Esophagus mucosa (tissue), 1 donor: ENCODE results near the gene SMCO2. TPM values are rescaled to one million over a fixed set of nuclear protein-coding genes. Genes with fewer than 3 reads are reported as not detected.

ENCODE experiments used
- ATAC-seq: fragments of 200-7000 bp; cut with Tn5 transposase; one replicate; pipeline ENCODE4 v1.9.1; 2020
- total RNA-seq: library from RNA; stranded (reverse); gene quantifications from one replicate; pipeline ENCODE4 v1.2.4, GENCODE V29; 2023
- donor health status: DM: yes; HTN: yes; CAD: no.

SMCO2 gene
- total RNA-seq, 1 donor from 2014 or later = 0.76 TPM

DNA sequence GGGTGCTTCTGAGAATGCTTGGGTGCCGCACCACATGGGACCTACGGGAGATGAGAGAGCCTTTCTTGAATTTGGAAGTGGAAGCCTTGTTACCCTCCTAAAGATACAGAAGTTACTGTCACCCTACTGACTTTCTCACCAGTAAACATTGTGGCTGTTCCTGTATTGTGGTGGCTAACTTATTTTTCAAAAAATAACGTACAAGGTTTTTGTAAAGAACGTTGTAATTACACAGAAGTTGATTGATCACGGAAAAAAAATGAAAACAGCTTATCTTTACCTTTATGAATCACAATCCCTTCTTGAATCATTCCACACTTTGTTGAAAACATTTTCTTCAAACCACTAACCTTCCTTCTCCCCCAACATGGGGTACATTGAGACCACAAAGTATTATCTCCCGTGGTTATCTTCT lies 55.5 kb downstream of the SMCO2 start:
- no peak for ATAC-seq

DNA sequence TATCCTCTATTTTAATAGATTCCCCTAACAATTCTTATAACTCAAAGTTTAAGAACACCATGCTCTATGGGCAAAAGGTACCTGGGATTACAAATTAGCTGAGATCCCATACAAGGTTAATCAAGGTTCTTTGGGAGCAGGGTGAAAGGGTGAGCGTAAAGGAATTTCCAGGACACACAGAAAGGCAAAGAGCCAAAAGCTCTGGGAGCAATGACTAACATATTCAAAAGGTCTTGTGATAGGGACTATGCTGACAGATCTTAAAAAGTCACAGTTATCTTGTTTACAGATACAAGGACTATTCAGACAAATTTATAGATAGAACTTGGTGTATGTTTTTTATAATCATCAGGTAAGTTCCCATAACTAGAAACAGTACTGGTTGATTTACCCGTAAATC lies 58.0 kb downstream of the SMCO2 start:
- no peak for ATAC-seq

DNA sequence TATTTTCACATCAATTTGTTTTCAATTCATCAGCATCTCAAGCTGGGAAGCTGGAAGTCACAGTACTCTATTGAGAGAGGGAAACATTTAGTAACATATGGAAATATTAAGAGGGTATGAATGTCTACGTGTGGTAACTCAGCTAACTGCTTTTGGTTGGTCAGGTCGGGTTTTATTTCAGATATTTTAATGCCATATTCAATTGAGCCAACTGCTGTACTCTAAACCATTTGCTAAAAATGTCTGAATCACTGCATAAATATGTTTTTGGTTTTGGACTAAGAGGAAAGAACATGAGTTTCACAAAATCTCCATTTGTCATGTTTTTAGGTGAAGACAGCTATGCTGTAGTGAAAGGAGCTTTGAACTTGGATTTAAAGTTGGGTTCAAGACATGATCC lies 58.6 kb downstream of the SMCO2 start:
- ATAC-seq = no peak

GRCh38 chr12:27505761-27506160 lies 59.2 kb downstream of the SMCO2 start:
- no peak for ATAC-seq

DNA sequence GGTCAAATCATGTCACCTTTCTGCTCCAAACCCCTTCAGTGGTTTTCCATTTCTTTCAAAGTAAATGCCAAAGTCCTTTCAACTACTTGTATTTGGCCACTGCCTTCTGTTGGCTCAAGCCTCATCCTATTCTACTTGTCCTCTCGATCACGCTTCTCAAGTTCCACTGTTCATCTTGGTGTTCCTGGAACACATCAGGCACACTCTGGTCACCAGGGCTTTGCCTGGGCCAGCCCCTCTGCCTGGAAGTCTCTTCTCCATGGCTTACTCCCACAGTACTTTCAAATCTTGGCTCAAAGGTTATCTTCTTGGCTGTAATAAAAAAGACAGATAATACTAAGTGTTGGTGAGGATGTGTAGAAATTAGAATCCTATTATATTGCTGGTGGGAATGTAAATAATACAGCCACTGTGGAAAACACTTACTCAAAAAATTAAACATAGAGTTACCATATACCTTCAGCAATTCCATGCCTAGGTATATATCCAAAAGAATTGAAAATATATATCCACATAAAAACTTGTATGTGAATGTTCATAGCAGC lies 60.2 kb downstream of the SMCO2 start:
- ATAC-seq = no peak

DNA sequence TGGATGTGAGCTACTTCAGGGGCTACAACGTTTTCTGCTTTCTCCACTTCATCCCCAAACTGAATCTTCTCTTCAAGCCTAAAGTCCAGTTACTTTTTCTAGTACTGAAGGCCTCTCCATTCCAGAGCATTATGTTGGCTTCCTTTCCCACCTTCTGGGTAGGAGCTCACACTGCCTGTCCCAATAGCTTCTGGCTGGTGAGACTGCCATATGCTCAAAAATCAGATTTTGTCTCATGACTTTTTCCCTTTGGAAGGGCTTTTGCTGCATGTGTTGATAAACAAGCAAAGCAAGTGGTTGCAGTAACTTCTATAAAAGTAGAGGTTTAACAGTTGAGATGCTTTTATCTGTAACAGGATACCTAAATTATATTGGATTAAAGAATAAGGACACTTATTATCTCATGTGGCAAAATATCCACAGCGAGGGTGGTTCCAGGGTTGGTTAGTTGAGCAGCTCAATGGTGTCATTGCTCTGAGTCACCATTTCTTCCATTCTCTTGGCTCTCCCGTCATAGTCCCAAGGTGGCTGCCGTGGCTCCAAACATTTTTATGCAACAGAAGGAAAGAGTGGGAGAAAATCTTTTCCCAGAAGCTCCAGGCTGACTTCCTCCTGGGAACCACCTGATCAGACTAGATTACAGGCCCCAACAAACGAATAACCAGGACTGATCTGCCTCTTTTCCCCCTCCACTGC lies 62.3 kb downstream of the SMCO2 start:
- ATAC-seq = no peak

DNA sequence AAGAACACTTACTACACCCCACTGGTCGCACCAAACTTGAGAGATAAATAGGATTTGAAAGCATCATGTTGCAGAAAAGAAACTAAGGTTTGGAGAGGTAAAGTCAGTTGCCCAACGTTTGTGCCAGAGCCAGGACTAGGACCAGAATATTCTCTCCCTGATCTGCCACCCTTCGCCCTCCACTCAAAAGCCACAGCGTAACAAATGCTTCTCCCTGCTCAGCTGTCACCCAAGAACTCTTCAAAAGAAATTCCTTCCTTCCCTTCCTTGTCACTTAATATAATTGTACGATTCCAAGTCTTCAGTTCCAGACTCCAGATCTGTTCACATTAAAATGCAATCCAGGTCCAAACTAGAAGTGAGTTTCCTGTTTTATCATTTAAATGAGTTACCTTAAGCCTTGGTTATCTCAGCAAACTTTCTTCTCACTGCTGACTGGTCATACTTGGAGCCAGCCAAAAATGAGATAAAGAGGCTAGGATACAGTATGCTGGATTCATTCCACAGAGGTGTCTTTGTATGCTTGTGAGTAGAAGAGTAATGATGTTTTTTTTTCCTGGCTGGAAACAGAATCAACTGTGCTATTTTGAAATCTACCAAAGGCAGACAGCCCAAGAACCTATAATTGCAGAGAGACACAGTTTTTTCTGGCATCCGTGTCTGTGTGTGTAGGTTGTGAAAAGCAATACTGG lies 64.6 kb downstream of the SMCO2 start:
- ATAC-seq = no peak

GRCh38 chr12:27511723-27512045 lies 65.1 kb downstream of the SMCO2 start:
- ATAC-seq = no peak

GRCh38 chr12:27513155-27513824 lies 66.8 kb downstream of the SMCO2 start:
- ATAC-seq = no peak

DNA sequence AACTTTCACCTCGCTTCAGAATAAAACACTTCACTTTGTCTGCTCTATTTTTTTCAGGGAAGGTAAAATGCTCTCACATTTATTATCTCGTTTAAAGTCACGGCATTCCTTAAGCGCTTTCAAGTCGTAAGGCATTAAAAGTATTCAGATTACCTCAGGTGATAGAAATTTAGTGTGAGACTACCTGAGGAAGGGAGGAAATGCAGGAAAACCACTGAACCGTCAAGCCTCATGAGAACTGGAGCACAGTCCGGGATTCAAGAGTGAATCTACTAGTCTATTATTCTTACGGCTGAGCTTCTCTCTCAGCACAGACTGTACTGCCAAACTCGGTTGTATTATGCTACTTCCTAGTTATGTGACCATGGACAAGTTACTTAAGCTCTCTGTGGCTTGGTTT lies 69.1 kb downstream of the SMCO2 start:
- ATAC-seq = no peak

- no peak for ATAC-seq
These were observed 70.1 kb downstream of the SMCO2 start for GRCh38 chr12:27516625-27517024.

DNA sequence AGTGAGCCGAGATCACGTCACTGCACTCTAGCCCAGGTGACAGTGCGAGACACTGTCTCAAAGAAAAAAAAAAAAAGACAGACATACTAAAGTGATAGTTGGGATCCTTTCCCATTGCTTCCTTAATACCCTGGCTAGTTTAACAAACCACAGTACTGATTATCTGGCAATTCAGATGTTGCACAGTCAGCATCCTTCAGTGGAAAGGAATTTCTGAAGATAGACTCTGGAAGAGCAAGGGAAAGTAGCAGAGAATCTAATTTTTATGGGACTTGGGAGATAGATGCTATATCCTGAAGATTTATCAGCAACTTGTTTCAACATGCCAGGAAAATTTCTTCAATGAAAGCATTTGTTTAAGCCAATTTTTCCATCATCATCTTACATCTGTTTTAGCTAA lies 71.0 kb downstream of the SMCO2 start:
- no peak for ATAC-seq

- ATAC-seq = no peak
These were observed 71.6 kb downstream of the SMCO2 start for GRCh38 chr12:27517961-27518665.

DNA sequence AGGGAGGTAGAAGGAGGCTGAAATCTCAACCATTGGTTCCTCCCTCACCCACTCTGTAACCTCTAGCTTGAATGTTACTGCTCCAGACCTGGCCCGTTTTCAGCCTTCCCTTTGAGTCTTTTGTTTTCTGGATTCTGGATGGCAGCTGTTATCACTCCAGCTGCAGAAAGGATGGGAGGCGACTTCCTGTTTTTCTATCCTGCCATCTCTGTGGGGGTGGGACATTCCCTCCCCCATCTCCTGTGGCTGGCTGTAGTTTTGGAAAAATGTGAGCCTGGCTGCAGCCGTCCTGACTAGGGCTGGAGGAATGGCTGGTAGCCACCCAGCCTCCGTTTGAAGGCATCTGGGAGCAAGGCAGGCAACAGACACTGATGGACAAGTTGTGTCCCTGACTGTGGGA lies 74.5 kb downstream of the SMCO2 start:
- no peak for ATAC-seq

DNA sequence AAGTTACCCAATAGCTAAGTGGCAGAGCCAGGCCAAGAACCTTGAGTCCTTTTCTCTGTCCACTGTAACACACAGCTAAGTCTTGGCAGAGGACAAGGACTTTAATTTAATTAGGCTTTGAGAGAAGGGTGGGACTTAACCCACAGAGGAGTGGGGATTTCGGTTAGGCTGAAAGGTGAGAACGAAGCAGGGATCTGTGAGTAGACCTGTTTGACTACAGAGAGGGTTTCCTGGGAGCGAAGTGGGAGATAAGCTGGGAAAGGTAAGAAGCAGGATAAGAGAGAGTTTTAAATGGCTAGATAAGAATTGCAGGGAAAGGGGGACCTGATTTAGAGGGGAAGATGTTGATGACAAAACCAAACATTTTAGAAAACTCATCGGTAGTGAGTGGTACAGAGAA lies 75.4 kb downstream of the SMCO2 start:
- no peak for ATAC-seq

GRCh38 chr12:27523305-27523641 lies 76.7 kb downstream of the SMCO2 start:
- ATAC-seq = no peak

GRCh38 chr12:27523642-27524493 lies 77.3 kb downstream of the SMCO2 start, which contains the start of gene PPFIBP1:
Gene PPFIBP1 (plus strand): TSS chr12:27524206. CDS start chr12:27633397, 109,191 bp downstream.
- ATAC-seq = peak; percentile 100

DNA sequence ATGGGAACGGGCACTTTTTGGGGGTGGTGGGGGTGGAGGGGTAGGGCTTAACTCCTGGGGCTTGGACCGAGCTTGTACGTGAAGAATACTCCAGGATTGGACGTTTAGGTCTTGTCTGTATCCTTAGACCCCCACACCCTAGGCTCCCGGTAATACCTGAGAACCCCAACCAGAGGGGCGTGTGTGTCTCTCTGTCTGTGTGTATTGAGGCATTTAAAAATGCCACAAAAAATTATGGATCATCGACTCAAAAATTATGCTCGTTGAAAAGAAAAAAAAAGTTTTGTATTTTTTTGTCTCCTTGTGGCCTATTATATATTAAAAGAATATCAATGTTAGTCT lies 77.9 kb downstream of the SMCO2 start:
- no peak for ATAC-seq

DNA sequence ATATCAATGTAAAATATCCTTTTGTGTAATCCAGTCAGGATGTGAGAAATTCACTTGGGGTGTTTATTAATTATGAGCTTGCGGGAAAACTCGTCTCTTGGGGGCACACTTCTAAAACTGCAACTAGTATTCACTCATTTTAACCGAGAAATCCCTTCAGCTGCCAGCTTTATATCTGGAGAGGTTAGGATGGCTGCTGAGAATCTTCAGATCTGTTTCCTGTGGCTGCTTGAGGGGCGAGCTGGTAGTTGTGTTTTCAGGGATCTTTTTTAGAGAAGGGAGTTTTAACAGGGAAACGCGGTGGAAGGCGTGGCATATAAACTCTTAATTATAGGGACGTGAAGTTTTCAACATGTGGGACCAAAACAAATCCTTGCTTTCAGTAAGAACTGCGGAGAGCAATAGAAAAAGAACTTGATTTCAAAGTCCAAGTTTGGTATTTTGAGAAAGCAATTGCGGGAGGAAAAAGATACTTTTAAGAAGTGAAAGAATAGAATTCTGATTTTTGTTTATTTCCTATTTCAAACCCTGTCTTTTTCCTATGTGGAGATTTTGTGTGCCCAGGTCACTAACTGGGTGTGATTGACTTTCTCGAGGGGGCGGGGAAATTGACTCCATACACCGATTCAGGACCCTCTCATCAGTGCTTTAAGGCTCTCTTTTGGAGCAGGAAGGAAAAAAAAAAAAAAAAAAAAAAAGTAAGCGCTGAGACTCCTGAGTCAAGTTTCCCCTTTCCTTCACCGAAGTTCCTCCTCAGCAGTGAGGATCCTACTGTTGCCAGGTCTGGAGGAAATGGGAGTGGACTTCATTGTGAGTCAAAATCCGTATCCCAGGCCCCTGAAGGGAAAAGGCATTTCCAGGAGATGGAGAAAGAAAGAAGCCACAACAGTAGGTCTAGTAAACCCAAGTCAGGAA lies 78.6 kb downstream of the SMCO2 start:
- ATAC-seq = no peak

DNA sequence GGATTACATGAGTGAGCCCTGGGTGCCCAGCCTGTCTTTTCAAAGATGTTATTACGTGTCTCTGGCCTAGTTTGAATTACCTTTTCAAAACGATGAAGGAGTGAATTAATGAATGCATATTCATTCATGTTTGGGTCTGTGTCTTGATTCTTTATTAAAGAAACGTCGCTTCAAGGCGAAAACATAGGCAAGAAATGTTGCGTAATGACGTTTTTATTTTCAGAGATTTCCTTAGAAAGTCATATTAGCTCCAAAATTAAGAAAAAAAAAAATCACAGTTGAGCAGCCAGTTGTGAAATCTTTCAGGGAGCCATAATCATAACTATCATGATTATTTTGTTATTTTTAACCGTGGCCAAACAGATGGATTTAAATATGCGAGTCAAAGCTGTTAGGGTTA lies 81.0 kb downstream of the SMCO2 start:
- no peak for ATAC-seq

GRCh38 chr12:27528788-27529187 lies 82.3 kb downstream of the SMCO2 start:
- no peak for ATAC-seq
